GM12873 (cell line): ENCODE data around the gene TPRG1L.

Experiments used
- TF ChIP-seq, protein P1 (sequence below): IDR thresholded peaks from 2 replicates; pipeline ENCODE4 v1.5.1; 2012; ENCODE audit warnings: low read depth, mild to moderate bottlenecking, moderate library complexity, low read length, control low read depth; ENCODE audit not compliant: insufficient read depth; ENCODE audit errors: missing control alignments

TPRG1L gene

DNA sequence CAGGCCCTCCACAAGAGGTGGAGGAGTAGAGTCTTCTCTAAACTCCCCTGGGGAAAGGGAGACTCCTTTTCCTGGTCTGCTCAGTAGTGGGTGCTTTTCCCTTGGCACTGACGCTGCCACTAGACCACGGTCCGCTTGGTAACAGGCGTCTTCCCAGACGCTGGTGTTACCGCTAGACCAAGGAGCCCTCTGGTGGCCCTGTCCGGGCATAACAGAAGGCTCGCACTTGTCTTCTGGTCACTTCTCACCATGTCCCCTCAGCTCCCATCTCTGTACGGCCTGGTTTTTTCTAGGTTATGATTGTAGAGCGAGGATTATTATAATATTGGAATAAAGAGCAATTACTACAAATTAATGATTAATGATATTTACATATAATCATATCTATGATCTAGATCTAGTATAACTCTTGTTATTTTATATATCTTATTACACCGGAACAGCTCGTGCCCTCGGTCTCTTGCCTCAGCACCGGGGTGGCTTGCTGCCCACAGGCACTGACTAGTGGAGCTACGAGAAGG, 3.6 kb upstream of the TPRG1L start:
- TF ChIP-seq, protein P1, sequence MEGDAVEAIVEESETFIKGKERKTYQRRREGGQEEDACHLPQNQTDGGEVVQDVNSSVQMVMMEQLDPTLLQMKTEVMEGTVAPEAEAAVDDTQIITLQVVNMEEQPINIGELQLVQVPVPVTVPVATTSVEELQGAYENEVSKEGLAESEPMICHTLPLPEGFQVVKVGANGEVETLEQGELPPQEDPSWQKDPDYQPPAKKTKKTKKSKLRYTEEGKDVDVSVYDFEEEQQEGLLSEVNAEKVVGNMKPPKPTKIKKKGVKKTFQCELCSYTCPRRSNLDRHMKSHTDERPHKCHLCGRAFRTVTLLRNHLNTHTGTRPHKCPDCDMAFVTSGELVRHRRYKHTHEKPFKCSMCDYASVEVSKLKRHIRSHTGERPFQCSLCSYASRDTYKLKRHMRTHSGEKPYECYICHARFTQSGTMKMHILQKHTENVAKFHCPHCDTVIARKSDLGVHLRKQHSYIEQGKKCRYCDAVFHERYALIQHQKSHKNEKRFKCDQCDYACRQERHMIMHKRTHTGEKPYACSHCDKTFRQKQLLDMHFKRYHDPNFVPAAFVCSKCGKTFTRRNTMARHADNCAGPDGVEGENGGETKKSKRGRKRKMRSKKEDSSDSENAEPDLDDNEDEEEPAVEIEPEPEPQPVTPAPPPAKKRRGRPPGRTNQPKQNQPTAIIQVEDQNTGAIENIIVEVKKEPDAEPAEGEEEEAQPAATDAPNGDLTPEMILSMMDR = peak; percentile 55

DNA sequence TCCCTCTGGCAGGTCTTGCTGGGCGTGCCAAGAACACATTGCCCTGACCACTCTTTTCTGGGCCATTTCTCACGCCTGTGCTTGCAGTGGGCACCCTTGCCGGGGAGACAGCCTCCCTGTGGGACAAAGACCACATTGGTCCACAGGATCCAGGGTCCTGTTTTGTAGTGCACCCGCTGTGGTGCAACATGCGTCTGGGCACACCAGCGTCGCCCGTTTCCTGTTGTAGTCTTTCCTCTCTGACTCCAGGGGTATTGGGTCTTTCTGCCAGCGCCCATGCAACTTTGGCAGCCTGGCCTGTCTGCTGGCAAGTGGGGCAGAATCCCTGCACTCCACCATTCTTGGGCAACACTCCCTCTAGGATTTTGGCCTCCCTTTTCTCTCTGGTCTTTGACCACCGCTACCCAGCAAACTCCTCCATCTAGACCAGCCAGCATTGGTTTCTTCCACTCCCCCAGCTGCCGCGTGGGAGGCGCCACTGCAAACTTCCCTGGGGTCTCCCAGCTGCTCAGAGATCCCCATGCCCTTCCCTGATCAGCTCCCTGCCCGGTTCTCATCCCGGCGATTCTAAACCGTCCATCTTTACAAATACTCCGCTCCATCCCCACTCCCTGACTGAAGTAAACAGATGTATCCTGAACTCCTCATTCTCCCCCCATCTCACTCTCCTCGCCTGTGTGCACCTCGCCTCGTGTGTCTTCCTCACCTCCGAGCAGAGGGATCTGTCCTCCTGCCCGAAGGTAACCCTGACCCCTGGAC, 1.2 kb upstream of the TPRG1L start:
- TF ChIP-seq, protein P1 = no peak

DNA sequence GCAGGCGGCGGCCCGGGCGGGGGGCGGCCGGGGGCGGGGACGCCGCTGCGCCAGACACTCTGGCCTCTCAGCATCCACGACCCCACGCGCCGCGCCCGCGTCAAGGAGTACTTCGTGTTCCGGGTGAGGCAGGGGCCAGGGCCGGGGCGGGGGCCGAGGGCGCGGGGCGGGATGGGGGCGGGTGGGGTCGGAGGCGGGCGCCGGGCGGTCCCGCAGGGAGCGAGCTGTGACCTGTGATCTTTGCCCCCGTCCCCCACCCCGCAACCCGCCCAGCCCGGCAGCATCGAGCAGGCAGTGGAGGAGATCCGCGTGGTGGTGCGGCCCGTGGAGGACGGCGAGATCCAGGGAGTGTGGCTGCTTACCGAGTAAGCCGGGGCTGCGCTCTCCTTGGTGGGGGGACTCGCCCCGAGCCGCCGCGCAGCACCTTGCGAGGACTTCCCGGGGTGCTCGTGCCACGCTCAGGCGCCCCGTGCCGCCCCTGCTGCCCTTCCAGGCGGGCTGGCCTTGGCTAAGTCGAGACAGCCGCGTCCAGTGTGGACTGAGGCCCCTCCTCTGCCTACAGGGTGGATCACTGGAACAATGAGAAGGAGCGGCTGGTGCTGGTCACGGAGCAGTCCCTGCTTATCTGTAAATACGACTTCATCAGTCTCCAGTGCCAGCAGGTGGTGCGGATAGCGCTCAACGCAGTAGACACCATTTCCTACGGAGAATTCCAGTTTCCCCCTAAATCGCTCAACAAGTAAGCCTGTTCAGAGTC, 514 bp downstream of the TPRG1L start:
- TF ChIP-seq, protein P1 = no peak

DNA sequence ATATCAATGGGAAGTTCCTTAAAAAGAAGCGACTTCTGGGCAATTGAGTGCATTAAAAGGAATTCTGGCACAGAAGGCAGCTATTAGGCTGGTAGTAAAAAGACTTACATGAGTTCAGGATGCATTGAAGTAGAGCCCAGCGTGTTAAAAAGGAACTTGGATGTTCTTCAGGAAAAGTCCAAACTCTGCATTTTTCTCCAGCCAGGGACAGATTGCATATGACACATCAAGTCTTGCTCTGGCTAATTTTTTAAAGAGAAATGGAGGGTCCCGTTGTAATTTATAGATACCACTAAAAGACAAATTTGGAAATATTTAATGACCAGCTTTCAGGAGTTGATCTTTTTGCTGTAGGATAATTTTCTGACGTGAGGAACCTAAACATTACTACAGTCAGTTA, 1.2 kb downstream of the TPRG1L start:
- TF ChIP-seq, protein P1 = no peak

DNA sequence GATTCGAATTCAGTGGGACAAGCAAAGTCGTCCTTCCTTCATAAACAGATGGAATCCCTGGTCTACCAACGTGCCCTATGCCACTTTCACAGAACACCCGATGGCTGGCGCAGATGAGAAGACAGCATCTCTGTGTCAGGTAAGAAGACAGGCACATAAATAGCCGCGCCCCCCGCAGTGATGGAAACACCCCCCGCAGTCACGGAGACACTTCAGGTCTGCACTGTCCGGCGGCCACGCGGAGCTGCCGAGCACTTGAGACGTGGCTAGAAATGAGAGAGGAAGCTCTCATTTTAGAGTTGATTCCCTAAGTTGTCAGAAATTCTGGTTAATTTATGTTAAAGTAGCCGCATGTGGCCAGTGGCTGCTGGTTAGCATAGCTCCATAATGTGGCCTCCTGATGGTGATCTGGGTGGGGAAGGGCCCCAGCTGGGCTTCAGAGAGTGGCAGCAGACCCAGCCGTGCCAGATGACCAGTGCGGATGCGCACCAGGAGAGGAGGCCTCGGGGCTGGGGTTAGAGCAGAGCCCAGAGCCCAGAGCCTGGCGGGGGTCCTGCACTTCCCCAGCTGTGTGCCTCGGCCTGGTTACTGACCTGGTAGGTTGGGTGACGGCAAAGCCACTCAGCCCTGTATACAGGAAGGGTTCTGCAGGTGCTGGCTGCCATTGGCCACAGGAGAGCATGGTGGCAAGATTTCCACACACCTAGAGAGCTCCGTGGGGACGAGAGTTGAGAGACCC, 2.9 kb downstream of the TPRG1L start:
- TF ChIP-seq, protein P1 = no peak

DNA sequence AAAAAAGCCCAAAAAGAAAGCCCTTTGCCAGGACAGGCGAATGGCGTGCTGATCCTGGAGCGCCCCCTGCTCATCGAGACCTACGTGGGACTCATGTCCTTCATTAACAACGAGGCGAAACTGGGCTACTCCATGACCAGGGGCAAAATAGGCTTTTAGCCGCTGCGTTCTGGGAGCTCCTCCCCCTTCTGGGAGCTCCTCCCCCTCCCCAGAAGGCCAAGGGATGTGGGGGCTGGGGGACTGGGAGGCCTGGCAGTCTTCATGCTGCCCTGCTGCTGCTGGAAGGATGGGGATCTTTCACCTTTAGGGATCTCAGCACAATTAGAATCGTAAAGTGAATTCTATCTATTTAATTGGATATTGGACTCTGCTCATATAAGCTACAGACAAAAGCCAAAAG, 3.6 kb downstream of the TPRG1L start:
- TF ChIP-seq, protein P1 = no peak
